Ectodermal cell (in vitro differentiated cells): Measurements from ENCODE around the gene WWOX.

Experiments used
- H3K27ac ChIP-seq: 2 replicates; pipeline ENCODE4 v1.7.0; 2013; ENCODE audit warnings: mild to moderate bottlenecking, low read depth, low read length; ENCODE audit not compliant: insufficient read depth, poor library complexity, severe bottlenecking
- H3K27me3 ChIP-seq: 2 replicates; pipeline ENCODE4 v1.7.0; 2013; ENCODE audit warnings: mild to moderate bottlenecking, low read length; ENCODE audit not compliant: insufficient read depth, control insufficient read depth, poor library complexity, severe bottlenecking
- H3K36me3 ChIP-seq: one replicate; pipeline ENCODE4 v1.7.0; 2013; ENCODE audit warnings: low read length; ENCODE audit not compliant: control insufficient read depth, insufficient read depth
- H3K4me1 ChIP-seq: one replicate; pipeline ENCODE4 v1.7.0; 2013; ENCODE audit warnings: low read length; ENCODE audit not compliant: control insufficient read depth, insufficient read depth
- H3K4me3 ChIP-seq: 2 replicates; pipeline ENCODE4 v1.7.0; 2013; ENCODE audit warnings: low read depth, low read length, control low read depth; ENCODE audit not compliant: insufficient read depth
- H3K9me3 ChIP-seq: 2 replicates; pipeline ENCODE4 v1.7.0; 2013; ENCODE audit warnings: mild to moderate bottlenecking, low read length, moderate library complexity; ENCODE audit not compliant: control insufficient read depth
- WGBS, 2 experiments: methylation state at CpG; one replicate each; pipeline ENCODE4 v1.1.7; 2013; ENCODE audit warnings: missing lambda C conversion rate in 2 of 2; 5-methylcytosine and 5-hydroxymethylcytosine counted together

WWOX gene

GRCh38 chr16:78742501-78743283 is 643.2 kb downstream of the WWOX start:
- 95 to 96% methylated on average over 21 of the region's 21 CpGs for WGBS, 2 experiments
- H3K27me3 ChIP-seq: no peaks in the 10 kb centered on the region
- no peaks in the 10 kb centered on the region for H3K9me3 ChIP-seq
- H3K4me3 ChIP-seq: no peak overlapping the region
- no peak overlapping the region for H3K27ac ChIP-seq
- H3K36me3 ChIP-seq: no peaks in the 10 kb centered on the region
- no peaks in the 10 kb centered on the region for H3K4me1 ChIP-seq

DNA sequence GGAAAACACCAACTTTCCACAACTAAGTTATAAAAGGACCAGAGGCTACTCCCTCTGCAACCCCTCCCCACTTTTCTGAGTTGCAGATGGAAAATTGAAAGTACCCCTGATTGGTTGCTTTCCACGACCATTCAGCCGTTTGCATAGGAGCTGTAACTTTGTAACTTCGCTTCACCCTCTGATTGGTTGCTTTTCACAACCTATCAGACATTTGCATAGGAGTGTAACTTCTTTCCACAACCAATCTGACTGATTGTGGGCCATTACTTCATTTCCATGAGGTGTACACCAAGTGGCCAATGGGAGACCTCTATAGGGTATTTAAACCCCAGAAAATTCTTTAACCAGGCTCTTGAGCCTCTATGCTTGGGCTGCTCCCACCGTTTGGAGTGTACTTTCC is 644.1 kb downstream of the WWOX start:
- Histone ChIP-seq H3K4me3 (no peak overlapping the region), H3K27ac (no peak overlapping the region), H3K27me3 (no peaks in the 10 kb centered on the region), H3K36me3 (no peaks in the 10 kb centered on the region), H3K4me1 (no peaks in the 10 kb centered on the region), H3K9me3 (no peaks in the 10 kb centered on the region)
- WGBS, 2 experiments: 90 to 96% methylated on average over 4 of the region's 4 CpGs

DNA sequence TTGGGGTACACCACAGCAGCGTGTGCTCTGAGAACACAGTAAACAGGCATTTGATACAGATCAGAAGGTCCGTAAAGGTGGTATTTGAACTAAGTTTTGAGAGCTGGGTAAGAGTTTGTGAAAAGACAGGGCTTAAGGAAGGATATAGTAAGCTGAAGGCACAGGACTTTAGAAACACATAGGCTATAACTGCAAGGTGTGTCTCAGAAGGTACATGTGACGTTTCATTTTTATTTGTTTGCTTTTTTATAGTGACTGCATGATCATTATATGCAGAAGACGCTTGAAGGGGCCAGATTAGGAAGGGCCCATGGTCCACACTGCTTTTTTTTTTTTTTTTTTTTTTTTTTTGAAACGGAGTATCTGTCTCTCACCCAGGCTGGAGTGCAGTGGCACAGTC is 644.6 kb downstream of the WWOX start:
- Histone ChIP-seq H3K27ac (no peak overlapping the region), H3K4me1 (no peaks in the 10 kb centered on the region), H3K9me3 (no peaks in the 10 kb centered on the region), H3K36me3 (no peaks in the 10 kb centered on the region), H3K4me3 (no peak overlapping the region), H3K27me3 (no peaks in the 10 kb centered on the region)
- WGBS, 2 experiments: 93 to 94% methylated on average over 4 to 5 of the region's 5 CpGs

DNA sequence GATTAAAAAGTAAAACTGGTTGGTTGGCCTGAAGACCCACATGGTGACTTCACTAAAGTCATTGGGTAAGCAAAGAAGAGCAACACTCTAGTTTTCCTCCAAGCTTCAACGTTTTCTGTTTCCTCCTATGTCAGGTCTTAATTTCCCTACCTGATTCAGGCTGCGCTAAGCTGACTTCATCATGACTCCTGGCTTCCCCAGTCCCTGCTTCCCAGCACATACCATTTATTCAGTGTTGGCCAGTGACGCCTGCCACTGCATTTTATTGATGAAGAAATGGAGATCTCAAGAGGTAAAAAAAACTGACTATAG is 645.3 kb downstream of the WWOX start:
- Histone ChIP-seq H3K9me3 (no peaks in the 10 kb centered on the region), H3K36me3 (no peaks in the 10 kb centered on the region), H3K27ac (no peak overlapping the region), H3K4me3 (no peak overlapping the region), H3K4me1 (no peaks in the 10 kb centered on the region), H3K27me3 (no peaks in the 10 kb centered on the region)
- 88 to 90% methylated on average over 3 of the region's 3 CpGs for WGBS, 2 experiments

DNA sequence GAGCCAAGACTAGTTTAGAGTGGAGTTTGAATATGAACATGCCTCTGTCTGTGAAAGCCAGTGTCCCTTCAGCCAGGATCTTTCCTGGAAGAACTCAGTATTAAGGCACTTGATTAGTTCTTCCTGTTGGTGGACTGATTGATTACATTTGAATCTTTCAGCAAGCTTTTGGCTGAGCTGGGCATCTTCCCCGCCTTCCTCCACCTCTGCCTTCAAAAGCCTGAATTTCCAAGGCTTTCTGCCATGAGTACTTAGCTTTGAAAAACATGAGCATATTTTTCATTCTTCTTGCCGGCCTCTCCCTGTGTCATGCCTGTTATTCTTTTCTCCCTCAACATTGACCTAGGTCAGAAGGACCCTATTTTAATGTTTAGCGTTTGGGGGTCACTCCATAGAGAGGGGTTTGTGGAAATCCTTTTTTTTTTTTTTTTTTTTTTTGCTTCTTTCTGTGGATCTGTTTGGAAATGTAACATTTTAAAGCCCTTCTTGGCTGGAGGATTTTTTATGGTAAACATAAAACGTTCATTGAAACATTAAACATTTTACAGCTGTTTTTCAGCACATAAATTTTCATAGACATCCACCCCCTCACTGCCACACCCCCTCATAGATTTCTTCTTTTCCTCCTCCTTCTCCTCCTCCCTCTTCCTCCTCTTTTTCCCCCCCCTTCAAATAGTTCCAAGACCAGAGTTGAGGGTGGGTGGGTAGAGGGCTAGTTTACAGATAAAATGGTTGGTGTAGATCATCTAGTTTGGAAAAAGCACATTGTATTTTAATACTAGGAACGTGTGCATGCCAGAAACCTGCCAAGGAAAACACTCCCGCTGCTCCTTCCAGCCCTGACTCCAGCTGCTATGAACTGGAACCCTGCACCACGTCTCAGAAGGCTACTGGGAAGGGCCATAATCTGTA is 645.9 kb downstream of the WWOX start:
- 86 to 88% methylated on average over 7 of the region's 7 CpGs for WGBS, 2 experiments
- Histone ChIP-seq H3K9me3 (no peaks in the 10 kb centered on the region), H3K27me3 (no peaks in the 10 kb centered on the region), H3K27ac (no peak overlapping the region), H3K4me1 (no peaks in the 10 kb centered on the region), H3K36me3 (no peaks in the 10 kb centered on the region), H3K4me3 (no peak overlapping the region)

- Histone ChIP-seq H3K27ac (no peak overlapping the region), H3K4me3 (no peak overlapping the region)
- WGBS, 2 experiments: 95 to 96% methylated on average over 2 of the region's 2 CpGs
Observed at GRCh38 chr16:78746718-78747117, 647.3 kb downstream of the WWOX start.

GRCh38 chr16:78748220-78748929 is 648.9 kb downstream of the WWOX start:
- Histone ChIP-seq H3K27ac (no peak overlapping the region), H3K4me3 (no peak overlapping the region), H3K36me3 (no peaks in the 10 kb centered on the region), H3K27me3 (no peaks in the 10 kb centered on the region), H3K9me3 (no peaks in the 10 kb centered on the region), H3K4me1 (no peaks in the 10 kb centered on the region)
- WGBS, 2 experiments: 95% methylated on average over 9 of the region's 9 CpGs

More at GRCh38 chr16:78746718-78747117, 647.3 kb downstream of the WWOX start:
- Histone ChIP-seq H3K9me3 (no peaks in the 10 kb centered on the region), H3K27me3 (no peaks in the 10 kb centered on the region), H3K4me1 (no peaks in the 10 kb centered on the region), H3K36me3 (no peaks in the 10 kb centered on the region)

DNA sequence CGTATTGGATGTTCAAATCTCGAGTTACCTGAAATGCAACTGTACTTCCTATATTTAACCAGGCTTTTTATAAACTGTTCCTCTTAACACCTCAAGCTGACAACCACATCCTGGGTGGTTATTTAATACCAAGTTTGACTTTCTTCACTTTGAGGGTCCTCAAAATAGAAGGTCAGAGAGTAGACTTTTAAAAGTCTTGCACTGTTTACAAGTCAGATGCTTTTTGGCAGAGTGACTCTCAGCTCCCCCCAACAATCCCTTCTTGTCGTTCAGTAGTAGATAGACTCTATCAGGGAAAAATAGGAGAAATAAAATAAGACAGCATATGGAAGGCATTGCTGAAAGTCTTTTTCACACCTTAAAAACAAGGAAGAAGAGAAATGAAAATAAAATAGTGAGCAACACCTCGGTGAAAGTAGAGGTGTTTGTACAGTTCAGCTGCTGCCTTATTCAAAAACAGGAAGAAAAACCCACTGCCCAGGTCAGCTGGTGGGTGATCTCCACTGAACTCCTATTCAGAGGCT is 650.4 kb downstream of the WWOX start:
- H3K9me3 ChIP-seq: no peaks in the 10 kb centered on the region
- H3K36me3 ChIP-seq: no peaks in the 10 kb centered on the region
- no peak overlapping the region for H3K4me3 ChIP-seq
- WGBS, 2 experiments: 89 to 98% methylated on average over 3 to 4 of the region's 4 CpGs
- H3K27me3 ChIP-seq: no peaks in the 10 kb centered on the region
- no peak overlapping the region for H3K27ac ChIP-seq
- no peaks in the 10 kb centered on the region for H3K4me1 ChIP-seq

GRCh38 chr16:78750611-78751010 is 651.2 kb downstream of the WWOX start:
- no peaks in the 10 kb centered on the region for H3K9me3 ChIP-seq
- H3K36me3 ChIP-seq: no peaks in the 10 kb centered on the region
- no peaks in the 10 kb centered on the region for H3K27me3 ChIP-seq
- H3K27ac ChIP-seq: no peak overlapping the region
- no peaks in the 10 kb centered on the region for H3K4me1 ChIP-seq
- WGBS, 2 experiments: 94 to 99% methylated on average over 8 of the region's 8 CpGs
- H3K4me3 ChIP-seq: no peak overlapping the region

DNA sequence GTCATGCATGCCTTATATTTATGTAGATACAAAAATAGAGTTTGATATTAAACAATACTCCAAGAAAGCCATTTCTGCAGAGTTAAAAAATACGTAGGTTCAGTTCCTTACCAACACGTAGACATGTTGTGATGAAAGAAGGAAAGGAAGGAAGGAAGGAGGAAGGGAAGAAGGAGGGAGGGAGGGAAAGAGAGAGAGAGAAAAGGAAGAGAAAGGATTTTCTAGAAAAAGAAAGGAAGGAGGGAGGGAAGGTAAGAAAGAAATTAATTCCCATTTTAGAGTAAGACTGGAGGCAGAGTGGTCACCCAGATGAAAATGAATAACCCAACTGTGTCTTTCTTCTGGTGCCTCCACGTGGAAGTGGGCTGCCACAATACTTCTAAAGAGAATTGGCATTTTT is 652.1 kb downstream of the WWOX start:
- H3K4me3 ChIP-seq: no peak overlapping the region
- no peaks in the 10 kb centered on the region for H3K27me3 ChIP-seq
- H3K27ac ChIP-seq: no peak overlapping the region
- H3K36me3 ChIP-seq: no peaks in the 10 kb centered on the region
- H3K4me1 ChIP-seq: no peaks in the 10 kb centered on the region
- no peaks in the 10 kb centered on the region for H3K9me3 ChIP-seq
- 92 to 98% methylated on average over 3 of the region's 3 CpGs for WGBS, 2 experiments
